G401.6 (cell line): Measurements from ENCODE around the gene PTPRC.

Experiments
- FAIRE-seq: peaks from 2 replicates; lab custom pipeline; 2012; peaks lifted over from hg19 to GRCh38; lab: Jason Lieb, UNC

Gene PTPRC

GRCh38 chr1:198674009-198674408 lies 35.2 kb downstream of the PTPRC start:
- FAIRE-seq, result no peak

GRCh38 chr1:198676253-198676652 lies 37.4 kb downstream of the PTPRC start:
- no peak for FAIRE-seq

GRCh38 chr1:198677027-198677426 lies 38.2 kb downstream of the PTPRC start:
- FAIRE-seq, result no peak

- FAIRE-seq, result no peak
Observed at GRCh38 chr1:198677871-198678270, 39.0 kb downstream of the PTPRC start.

GRCh38 chr1:198678301-198678836 lies 39.5 kb downstream of the PTPRC start:
- no peak for FAIRE-seq

GRCh38 chr1:198678901-198679329 lies 40.1 kb downstream of the PTPRC start:
- no peak for FAIRE-seq

GRCh38 chr1:198679535-198680173 lies 40.8 kb downstream of the PTPRC start:
- no peak for FAIRE-seq

GRCh38 chr1:198680174-198680875 lies 41.5 kb downstream of the PTPRC start:
- FAIRE-seq, result no peak

GRCh38 chr1:198681252-198681651 lies 42.4 kb downstream of the PTPRC start:
- no peak for FAIRE-seq

GRCh38 chr1:198681831-198682759 lies 43.3 kb downstream of the PTPRC start:
- FAIRE-seq, result no peak

- FAIRE-seq, result no peak
Observed at GRCh38 chr1:198682850-198683249, 44.0 kb downstream of the PTPRC start.

- no peak for FAIRE-seq
Observed at GRCh38 chr1:198683449-198683848, 44.6 kb downstream of the PTPRC start.

- FAIRE-seq, result peak; percentile 75
Observed at GRCh38 chr1:198686069-198686728, 47.4 kb downstream of the PTPRC start.

GRCh38 chr1:198687429-198687828 lies 48.6 kb downstream of the PTPRC start:
- FAIRE-seq, result no peak

GRCh38 chr1:198691063-198691462 lies 52.2 kb downstream of the PTPRC start:
- no peak for FAIRE-seq

- no peak for FAIRE-seq
Observed at GRCh38 chr1:198693321-198693720, 54.5 kb downstream of the PTPRC start.

GRCh38 chr1:198694542-198694941 lies 55.7 kb downstream of the PTPRC start:
- FAIRE-seq, result no peak

- no peak for FAIRE-seq
Observed at GRCh38 chr1:198696211-198696610, 57.4 kb downstream of the PTPRC start.

GRCh38 chr1:198699167-198700015 lies 60.6 kb downstream of the PTPRC start:
- FAIRE-seq, result peak; percentile 56

- no peak for FAIRE-seq
Observed at GRCh38 chr1:198700016-198700392, 61.2 kb downstream of the PTPRC start.

GRCh38 chr1:198700396-198700795 lies 61.6 kb downstream of the PTPRC start:
- no peak for FAIRE-seq
